Naive thymus-derived CD4-positive, alpha-beta T cell (primary cell): ENCODE data around the gene BANK1. TPM values are rescaled to one million over a fixed set of nuclear protein-coding genes. Genes with fewer than 3 reads are reported as not detected.

Experiments used
- ATAC-seq: fragments of 150-1000 bp; cut with Tn5 transposase; 2 replicates; pipeline ENCODE4 v1.10.0; 2021; ENCODE audit warnings: mild to moderate bottlenecking, moderate library complexity
- CTCF ChIA-PET: fragments of 350-600 bp; sonication (Branson Sonifier 250); formaldehyde crosslinking; loops from one replicate; lab custom pipeline; 2021; ENCODE audit warnings: antibody characterized with exemption; lab: Charles Lee
- POLR2A ChIA-PET: fragments of 350-600 bp; sonication (Branson Sonifier 250); formaldehyde crosslinking; loops from one replicate; lab custom pipeline; 2021; ENCODE audit warnings: antibody characterized with exemption, inconsistent platforms; lab: Charles Lee
- DNase-seq, 9 donors: peaks; one replicate each; pipeline versions ENCODE4 v3.0.0 to v3.0.0-alpha.2; 2020 to 2022; ENCODE audit warnings: mixed read lengths in 1 of 9
- H3K27ac ChIP-seq: one replicate; pipeline ENCODE4 v1.7.0; 2013; ENCODE audit warnings: mild to moderate bottlenecking, low read depth, low read length, moderate library complexity
- H3K27me3 ChIP-seq, 2 donors: one replicate each; pipeline ENCODE4 v1.7.0; 2013; ENCODE audit warnings: low read length in 2 of 2, mild to moderate bottlenecking in 2 of 2, moderate library complexity in 2 of 2; ENCODE audit not compliant: control insufficient read depth in 2 of 2, insufficient read depth in 2 of 2
- H3K36me3 ChIP-seq, 3 experiments: 1 replicate in 2 of 3; 2 replicates in 1 of 3; pipeline ENCODE4 v1.7.0; 2013; ENCODE audit warnings: low read length in 3 of 3, mild to moderate bottlenecking in 3 of 3, moderate library complexity in 1 of 3; ENCODE audit not compliant: insufficient read depth in 3 of 3, control insufficient read depth in 2 of 3
- H3K4me1 ChIP-seq, 2 donors: one replicate each; pipeline ENCODE4 v1.7.0; 2013; ENCODE audit warnings: low read length in 2 of 2, mild to moderate bottlenecking in 2 of 2, moderate library complexity in 1 of 2; ENCODE audit not compliant: control insufficient read depth in 2 of 2, insufficient read depth in 2 of 2
- H3K4me3 ChIP-seq: 2 replicates; pipeline ENCODE4 v1.7.0; 2013; ENCODE audit warnings: mild to moderate bottlenecking, low read length
- H3K9me3 ChIP-seq, 3 experiments: 1 replicate in 2 of 3; 2 replicates in 1 of 3; pipeline ENCODE4 v1.7.0; 2013; ENCODE audit warnings: low read length in 3 of 3; ENCODE audit not compliant: control insufficient read depth in 2 of 3
- H3K27ac Mint-ChIP-seq, 9 donors: one replicate each; pipeline ENCODE4 v1.8.0; 2020 to 2022; ENCODE audit warnings: mixed read lengths in 9 of 9, mild to moderate bottlenecking in 8 of 9, moderate library complexity in 5 of 9, inconsistent platforms in 2 of 9
- H3K27me3 Mint-ChIP-seq, 5 donors: one replicate each; pipeline ENCODE4 v1.8.0; 2021 to 2022; ENCODE audit warnings: mixed read lengths in 5 of 5, mild to moderate bottlenecking in 1 of 5
- H3K36me3 Mint-ChIP-seq, 5 donors: one replicate each; pipeline ENCODE4 v1.8.0; 2020 to 2022; ENCODE audit warnings: mixed read lengths in 5 of 5, mild to moderate bottlenecking in 3 of 5, inconsistent platforms in 1 of 5
- H3K4me1 Mint-ChIP-seq, 7 donors: one replicate each; pipeline ENCODE4 v1.8.0; 2020 to 2022; ENCODE audit warnings: mixed read lengths in 7 of 7, mild to moderate bottlenecking in 3 of 7, inconsistent platforms in 1 of 7
- H3K4me3 Mint-ChIP-seq, 10 donors: one replicate each; pipeline ENCODE4 v1.8.0; 2020 to 2022; ENCODE audit warnings: mild to moderate bottlenecking in 10 of 10, mixed read lengths in 10 of 10, moderate library complexity in 6 of 10, inconsistent platforms in 2 of 10
- H3K9me3 Mint-ChIP-seq, 11 donors: one replicate each; pipeline ENCODE4 v1.8.0; 2020 to 2022; ENCODE audit warnings: mixed read lengths in 11 of 11, mild to moderate bottlenecking in 4 of 11, inconsistent platforms in 1 of 11, moderate library complexity in 1 of 11
- intact Hi-C, 2 donors: fragments of 100-400 bp; cut with micrococcal nuclease; formaldehyde crosslinking; loops; one replicate each; pipeline ENCODE4 v1.15.1; 2023
- polyA plus RNA-seq, 2 donors: library from polyadenylated mRNA; unstranded; fragments of 300-500 nt; fragmentation: Illumina TruSeq; gene quantifications; one replicate each; pipeline ENCODE4 v1.2.3, GENCODE V29; 2021
- total RNA-seq, 6 experiments: library from RNA in 5 of 6; stranded (reverse) in 5 of 6; gene quantifications; 1 replicate in 5 of 6; 2 replicates in 1 of 6; pipeline ENCODE4 v1.2.3 and lab custom pipeline; 2021 to 2026

The BANK1 gene
- total and polyA plus RNA-seq, 7 experiments from 2014 or later, result 0.22 to 8.3 (median 0.54) TPM

GRCh38 chr4:101931619-101932018 lies 141.1 kb downstream of the BANK1 start:
- POLR2A ChIA-PET, result no interaction called here
- H3K36me3 Mint-ChIP-seq, result no peaks in the 10 kb centered on the region

GRCh38 chr4:101933855-101934254 lies 143.3 kb downstream of the BANK1 start:
- Mint-ChIP-seq H3K27me3 (peaks cover 0 to 17% (median 0%) of the 10 kb centered on the region in 5 donors), H3K4me1 (no peaks in the 10 kb centered on the region), H3K27ac (no peak overlapping the region), H3K36me3 (no peaks in the 10 kb centered on the region), H3K4me3 (no peak overlapping the region), H3K9me3 (peaks cover 0 to 11% (median 0%) of the 10 kb centered on the region in 11 donors)
- ChIA-PET POLR2A (no interaction called here), CTCF (no interaction called here)
- Histone ChIP-seq H3K9me3 (no peaks in the 10 kb centered on the region), H3K27ac (no peak overlapping the region), H3K4me1 (no peaks in the 10 kb centered on the region), H3K27me3 (no peaks in the 10 kb centered on the region), H3K36me3 (no peaks in the 10 kb centered on the region), H3K4me3 (no peak overlapping the region)
- no peak for ATAC-seq
- DNase-seq, result no peak
- intact Hi-C loops, result no loop called here

More at GRCh38 chr4:101931619-101932018, 141.1 kb downstream of the BANK1 start:
- H3K27me3 Mint-ChIP-seq, result peaks cover 0 to 25% (median 4%) of the 10 kb centered on the region in 5 donors
- Histone ChIP-seq H3K36me3 (no peaks in the 10 kb centered on the region), H3K27me3 (no peaks in the 10 kb centered on the region), H3K9me3 (no peaks in the 10 kb centered on the region), H3K27ac (no peak overlapping the region), H3K4me3 (no peak overlapping the region), H3K4me1 (no peaks in the 10 kb centered on the region)
- no peak overlapping the region for H3K4me3 Mint-ChIP-seq
- H3K27ac Mint-ChIP-seq, result no peak overlapping the region
- peaks cover 0 to 3% (median 0%) of the 10 kb centered on the region in 11 donors for H3K9me3 Mint-ChIP-seq
- no peaks in the 10 kb centered on the region for H3K4me1 Mint-ChIP-seq
- no peak for DNase-seq
- intact Hi-C loops, result no loop called here
- CTCF ChIA-PET, result no interaction called here
- no peak for ATAC-seq

- Histone ChIP-seq H3K27ac (no peak overlapping the region), H3K36me3 (no peaks in the 10 kb centered on the region), H3K4me1 (no peaks in the 10 kb centered on the region), H3K9me3 (no peaks in the 10 kb centered on the region), H3K4me3 (no peak overlapping the region), H3K27me3 (no peaks in the 10 kb centered on the region)
- DNase-seq, result no peak
- Mint-ChIP-seq H3K4me1 (no peaks in the 10 kb centered on the region), H3K9me3 (peaks cover 0 to 11% (median 0%) of the 10 kb centered on the region in 11 donors), H3K4me3 (no peak overlapping the region), H3K27ac (no peak overlapping the region), H3K27me3 (peaks cover 0 to 28% (median 8%) of the 10 kb centered on the region in 5 donors), H3K36me3 (no peaks in the 10 kb centered on the region)
- ChIA-PET CTCF (interaction anchor here (0.6 kb wide), 1 partner anchor 59 kb away, joined by 3 read pairs; no protein-coding TSS in a partner anchor), POLR2A (no interaction called here)
- ATAC-seq, result no peak
- intact Hi-C loops, result no loop called here
Observed at GRCh38 chr4:101938836-101939235, 148.3 kb downstream of the BANK1 start.

GRCh38 chr4:101941816-101942358 lies 151.4 kb downstream of the BANK1 start:
- H3K9me3 Mint-ChIP-seq, result peaks cover 0 to 8% (median 0%) of the 10 kb centered on the region in 11 donors
- POLR2A ChIA-PET, result no interaction called here
- ATAC-seq, result no peak
- H3K4me1 Mint-ChIP-seq, result no peaks in the 10 kb centered on the region
- intact Hi-C loops, result no loop called here
- H3K4me3 Mint-ChIP-seq, result no peak overlapping the region
- no peaks in the 10 kb centered on the region for H3K36me3 ChIP-seq
- CTCF ChIA-PET, result no interaction called here
- H3K27me3 Mint-ChIP-seq, result peaks cover 0 to 25% (median 10%) of the 10 kb centered on the region in 5 donors
- H3K4me1 ChIP-seq, result no peaks in the 10 kb centered on the region
- H3K4me3 ChIP-seq, result no peak overlapping the region
- no peak overlapping the region for H3K27ac Mint-ChIP-seq
- no peaks in the 10 kb centered on the region for H3K27me3 ChIP-seq
- no peaks in the 10 kb centered on the region for H3K36me3 Mint-ChIP-seq
- H3K27ac ChIP-seq, result no peak overlapping the region
- DNase-seq, result no peak
- no peaks in the 10 kb centered on the region for H3K9me3 ChIP-seq

- H3K9me3 ChIP-seq, result no peaks in the 10 kb centered on the region
- Mint-ChIP-seq H3K27me3 (peaks cover 0 to 27% (median 10%) of the 10 kb centered on the region in 5 donors), H3K9me3 (no peaks in the 10 kb centered on the region), H3K36me3 (no peaks in the 10 kb centered on the region), H3K4me3 (no peak overlapping the region), H3K27ac (no peak overlapping the region), H3K4me1 (no peaks in the 10 kb centered on the region)
- POLR2A ChIA-PET, result no interaction called here
- H3K4me3 ChIP-seq, result no peak overlapping the region
- intact Hi-C loops, result no loop called here
- CTCF ChIA-PET, result no interaction called here
- no peaks in the 10 kb centered on the region for H3K27me3 ChIP-seq
- no peak overlapping the region for H3K27ac ChIP-seq
- no peak for ATAC-seq
- H3K4me1 ChIP-seq, result no peaks in the 10 kb centered on the region
- no peak for DNase-seq
- no peaks in the 10 kb centered on the region for H3K36me3 ChIP-seq
Observed at GRCh38 chr4:101942891-101943290, 152.4 kb downstream of the BANK1 start.

GRCh38 chr4:101944649-101945048 lies 154.1 kb downstream of the BANK1 start:
- CTCF ChIA-PET, result no interaction called here
- H3K4me1 ChIP-seq, result no peaks in the 10 kb centered on the region
- no peak overlapping the region for H3K4me3 Mint-ChIP-seq

GRCh38 chr4:101948055-101948454 lies 157.5 kb downstream of the BANK1 start:
- Mint-ChIP-seq H3K4me3 (no peak overlapping the region), H3K9me3 (no peaks in the 10 kb centered on the region), H3K36me3 (no peaks in the 10 kb centered on the region), H3K4me1 (no peaks in the 10 kb centered on the region), H3K27ac (no peak overlapping the region), H3K27me3 (peaks cover 4 to 19% (median 12%) of the 10 kb centered on the region in 5 donors)
- no peaks in the 10 kb centered on the region for H3K36me3 ChIP-seq
- H3K4me1 ChIP-seq, result no peaks in the 10 kb centered on the region
- no peak overlapping the region for H3K27ac ChIP-seq
- ChIA-PET CTCF (no interaction called here), POLR2A (no interaction called here)
- H3K27me3 ChIP-seq, result no peaks in the 10 kb centered on the region
- intact Hi-C loops, result no loop called here
- H3K4me3 ChIP-seq, result no peak overlapping the region
- ATAC-seq, result no peak
- DNase-seq, result no peak
- no peaks in the 10 kb centered on the region for H3K9me3 ChIP-seq

More at GRCh38 chr4:101944649-101945048, 154.1 kb downstream of the BANK1 start:
- Histone ChIP-seq H3K4me3 (no peak overlapping the region), H3K9me3 (no peaks in the 10 kb centered on the region), H3K27ac (no peak overlapping the region), H3K36me3 (no peaks in the 10 kb centered on the region), H3K27me3 (no peaks in the 10 kb centered on the region)
- no peaks in the 10 kb centered on the region for H3K36me3 Mint-ChIP-seq
- intact Hi-C loops, result no loop called here
- H3K27me3 Mint-ChIP-seq, result peaks cover 4 to 32% (median 10%) of the 10 kb centered on the region in 5 donors
- DNase-seq, result no peak
- no peak overlapping the region for H3K27ac Mint-ChIP-seq
- no peaks in the 10 kb centered on the region for H3K9me3 Mint-ChIP-seq
- ATAC-seq, result no peak
- H3K4me1 Mint-ChIP-seq, result no peaks in the 10 kb centered on the region
- POLR2A ChIA-PET, result no interaction called here
